Mucosa of rectum (tissue), 2 donors: ENCODE results near the gene PRODH2.
A peak's percentile ranks its signal among the peaks of the same experiment; 100 is the strongest.

Experiments used
- H3K27ac ChIP-seq, 2 donors: one replicate each; pipeline ENCODE4 v1.7.0; 2013; ENCODE audit warnings: inconsistent platforms in 2 of 2, low read depth in 2 of 2, low read length in 2 of 2
- H3K27me3 ChIP-seq, 2 donors: one replicate each; pipeline ENCODE4 v1.7.0; 2013; ENCODE audit warnings: low read length in 2 of 2; ENCODE audit not compliant: control insufficient read depth in 2 of 2, insufficient read depth in 2 of 2
- H3K36me3 ChIP-seq, 2 donors: one replicate each; pipeline ENCODE4 v1.7.0; 2013; ENCODE audit warnings: low read length in 2 of 2; ENCODE audit not compliant: control insufficient read depth in 2 of 2, insufficient read depth in 2 of 2
- H3K4me1 ChIP-seq, 2 donors: one replicate each; pipeline ENCODE4 v1.7.0; 2013; ENCODE audit warnings: low read length in 2 of 2, mild to moderate bottlenecking in 1 of 2; ENCODE audit not compliant: control insufficient read depth in 2 of 2, insufficient read depth in 2 of 2
- H3K4me3 ChIP-seq, 2 donors: one replicate each; pipeline ENCODE4 v1.7.0; 2013; ENCODE audit warnings: low read length in 2 of 2
- H3K9ac ChIP-seq, 2 donors: one replicate each; pipeline ENCODE4 v1.7.0; 2013; ENCODE audit warnings: low read length in 2 of 2, low read depth in 1 of 2, mild to moderate bottlenecking in 1 of 2
- H3K9me3 ChIP-seq, 2 donors: one replicate each; pipeline ENCODE4 v1.7.0; 2013; ENCODE audit warnings: low read length in 2 of 2; ENCODE audit not compliant: control insufficient read depth in 2 of 2
- donor health status: healthy.
- donor health status: Normal muscosa, but diverticular disease.

PRODH2 gene

DNA sequence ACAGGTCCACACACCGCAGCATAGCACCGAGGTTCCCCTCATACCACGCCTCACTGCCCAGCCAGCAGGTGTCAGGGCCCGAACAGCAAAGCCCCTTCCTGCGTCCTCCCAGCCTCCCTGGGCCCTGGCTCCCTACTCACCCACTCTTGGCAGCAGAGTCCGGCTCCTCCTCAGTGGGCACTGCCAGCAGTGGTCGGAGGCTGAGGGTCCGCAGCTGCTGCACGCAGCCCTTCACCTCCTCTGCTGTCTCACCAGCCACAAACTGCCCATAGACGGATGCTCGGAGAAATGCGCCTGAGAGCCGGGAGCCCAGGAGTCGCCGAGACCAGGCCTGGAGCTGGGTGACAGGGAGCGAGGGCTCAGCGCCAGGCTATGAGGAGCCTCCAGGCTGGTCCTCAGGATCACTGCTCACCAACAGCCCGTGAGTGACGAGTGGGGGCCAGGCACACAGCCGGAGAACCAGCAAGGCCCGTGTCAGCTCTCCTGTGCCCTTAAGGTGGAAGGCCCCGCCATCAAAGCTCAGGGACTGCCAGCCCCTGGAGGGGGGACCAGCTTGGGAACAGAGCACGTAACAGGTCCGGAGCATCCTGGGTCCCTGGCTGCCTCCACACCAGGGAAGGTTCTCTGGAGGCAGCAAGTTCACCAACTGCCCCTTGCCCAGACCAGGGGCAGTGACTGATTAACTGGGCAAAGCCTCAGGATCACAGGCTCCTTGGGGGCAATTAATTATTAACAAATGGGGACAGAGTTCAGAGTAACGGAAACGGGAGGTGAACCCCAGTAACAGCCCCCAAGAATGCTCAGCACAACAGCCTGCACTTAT is at the start of gene PRODH2:
Gene PRODH2, minus strand, starts transcription at position 626 of the 823 bp plus-strand sequence. Its CDS starts 40 bp downstream, at position 586.
- no peaks in the 10 kb centered on the region for H3K36me3 ChIP-seq
- no peaks in the 10 kb centered on the region for H3K4me1 ChIP-seq
- H3K27me3 ChIP-seq, result no peaks in the 10 kb centered on the region
- H3K4me3 ChIP-seq, result no peak within 1 kb of the TSS
- H3K9ac ChIP-seq, result no peak within 1 kb of the TSS
- no peaks in the 10 kb centered on the region for H3K9me3 ChIP-seq
- no peak within 1 kb of the TSS for H3K27ac ChIP-seq

DNA sequence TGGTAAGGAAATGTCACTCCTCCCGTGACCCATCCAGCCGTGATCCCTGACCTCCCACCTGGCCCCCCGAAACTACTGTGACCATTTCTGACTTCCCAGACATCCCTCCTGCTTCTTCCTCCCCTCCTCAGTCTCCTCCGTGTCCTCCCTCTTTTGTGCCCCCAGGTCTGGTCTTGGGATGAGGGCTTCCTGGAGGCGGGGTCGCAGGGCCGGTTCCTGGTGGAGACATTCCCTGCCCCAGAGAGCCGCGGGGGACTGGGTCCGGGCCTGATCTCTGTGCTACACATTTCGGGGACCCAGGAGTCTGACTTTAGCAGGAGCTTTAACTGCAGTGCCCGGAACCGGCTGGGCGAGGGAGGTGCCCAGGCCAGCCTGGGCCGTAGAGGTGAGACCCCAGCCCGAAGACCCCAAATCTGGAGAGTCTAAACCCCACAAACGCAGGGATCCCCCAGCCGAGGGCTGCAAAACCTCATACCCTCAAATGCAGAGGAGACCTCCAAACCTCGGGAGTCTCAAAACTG is 49.1 kb upstream of the PRODH2 start:
- Histone ChIP-seq H3K27ac (no peak overlapping the region), H3K9me3 (no peaks in the 10 kb centered on the region), H3K4me3 (no peak overlapping the region), H3K4me1 (no peaks in the 10 kb centered on the region), H3K27me3 (peaks cover 25 to 47% of the 10 kb centered on the region in 2 donors), H3K9ac (no peak overlapping the region), H3K36me3 (no peaks in the 10 kb centered on the region)

DNA sequence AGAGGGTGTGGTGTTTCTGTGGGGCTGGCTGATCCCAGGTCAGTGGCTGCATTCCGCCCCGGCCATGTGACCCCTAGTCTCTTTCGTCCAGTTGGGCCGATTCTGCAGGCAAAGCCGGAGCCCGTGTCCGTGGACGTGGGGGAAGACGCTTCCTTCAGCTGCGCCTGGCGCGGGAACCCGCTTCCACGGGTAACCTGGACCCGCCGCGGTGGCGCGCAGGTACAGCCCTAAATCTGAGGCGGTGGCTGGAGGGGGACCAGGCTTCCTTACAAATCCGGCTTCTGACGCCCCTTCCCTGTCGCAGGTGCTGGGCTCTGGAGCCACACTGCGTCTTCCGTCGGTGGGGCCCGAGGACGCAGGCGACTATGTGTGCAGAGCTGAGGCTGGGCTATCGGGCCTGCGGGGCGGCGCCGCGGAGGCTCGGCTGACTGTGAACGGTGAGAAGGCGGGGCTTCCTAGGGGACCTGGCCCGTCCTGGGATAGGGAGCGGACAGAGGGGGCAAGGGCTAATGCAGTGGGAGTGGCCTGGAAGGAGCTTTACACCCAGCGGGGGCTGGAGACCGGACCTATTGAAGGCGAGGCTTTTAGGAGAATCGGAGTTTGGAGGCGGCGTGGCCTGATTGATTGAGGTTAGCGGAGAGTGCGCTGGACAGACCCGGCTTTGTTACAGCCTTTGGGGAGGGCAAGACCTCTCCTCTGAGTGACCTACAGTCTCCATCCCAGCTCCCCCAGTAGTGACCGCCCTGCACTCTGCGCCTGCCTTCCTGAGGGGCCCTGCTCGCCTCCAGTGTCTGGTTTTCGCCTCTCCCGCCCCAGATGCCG is 48.4 kb upstream of the PRODH2 start:
- Histone ChIP-seq H3K9me3 (no peaks in the 10 kb centered on the region), H3K4me3 (no peak overlapping the region), H3K27me3 (peaks cover 28 to 52% of the 10 kb centered on the region in 2 donors), H3K4me1 (no peaks in the 10 kb centered on the region), H3K27ac (no peak overlapping the region), H3K36me3 (no peaks in the 10 kb centered on the region), H3K9ac (no peak overlapping the region)

DNA sequence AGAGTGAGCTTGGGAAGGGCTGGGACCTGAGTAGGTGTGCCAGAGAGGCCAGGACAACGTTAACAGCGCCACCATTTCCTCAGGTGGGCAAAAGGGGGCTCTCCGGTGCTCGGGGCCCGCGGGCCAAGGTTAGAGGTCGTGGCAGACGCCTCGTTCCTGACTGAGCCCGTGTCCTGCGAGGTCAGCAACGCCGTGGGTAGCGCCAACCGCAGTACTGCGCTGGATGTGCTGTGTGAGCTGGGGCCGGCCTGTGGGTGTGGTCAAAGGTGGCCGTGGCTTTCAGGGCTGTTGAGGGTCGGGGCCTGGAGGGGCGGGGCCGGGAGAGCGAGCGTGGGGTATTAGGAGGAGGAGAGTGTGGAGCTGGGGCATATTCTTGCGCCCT is 47.8 kb upstream of the PRODH2 start:
- no peaks in the 10 kb centered on the region for H3K4me1 ChIP-seq
- no peaks in the 10 kb centered on the region for H3K36me3 ChIP-seq
- H3K27me3 ChIP-seq, result peaks cover 33 to 52% of the 10 kb centered on the region in 2 donors
- no peak overlapping the region for H3K27ac ChIP-seq
- no peak overlapping the region for H3K9ac ChIP-seq
- no peak overlapping the region for H3K4me3 ChIP-seq
- H3K9me3 ChIP-seq, result no peaks in the 10 kb centered on the region

- Histone ChIP-seq H3K36me3 (no peaks in the 10 kb centered on the region), H3K27ac (no peak overlapping the region), H3K9me3 (no peaks in the 10 kb centered on the region), H3K27me3 (peaks cover 39 to 61% of the 10 kb centered on the region in 2 donors), H3K4me3 (no peak overlapping the region), H3K9ac (no peak overlapping the region), H3K4me1 (no peaks in the 10 kb centered on the region)
Measured at GRCh38 chr19:35859414-35859813, 46.8 kb upstream of the PRODH2 start.

DNA sequence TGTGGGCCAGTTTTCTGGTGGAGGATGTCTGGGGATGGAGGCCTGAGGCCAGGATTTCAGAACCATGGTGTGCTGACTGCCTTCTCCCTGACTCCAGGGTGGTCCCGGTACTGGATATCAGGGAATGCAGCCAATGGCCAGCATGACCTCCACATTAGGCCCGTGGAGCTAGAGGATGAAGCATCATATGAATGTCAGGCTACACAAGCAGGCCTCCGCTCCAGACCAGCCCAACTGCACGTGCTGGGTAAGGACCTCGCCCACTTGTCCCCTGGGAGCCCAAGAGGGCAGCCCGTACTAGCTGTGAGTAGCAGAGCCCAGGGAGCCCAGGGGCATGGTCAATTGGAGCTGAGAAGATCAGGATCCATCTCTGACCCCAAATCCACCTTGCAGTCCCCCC is 45.7 kb upstream of the PRODH2 start:
- Histone ChIP-seq H3K9ac (no peak overlapping the region), H3K9me3 (no peaks in the 10 kb centered on the region), H3K4me1 (no peaks in the 10 kb centered on the region), H3K36me3 (no peaks in the 10 kb centered on the region), H3K4me3 (no peak overlapping the region), H3K27ac (no peak overlapping the region), H3K27me3 (peaks cover 40 to 63% of the 10 kb centered on the region in 2 donors)

DNA sequence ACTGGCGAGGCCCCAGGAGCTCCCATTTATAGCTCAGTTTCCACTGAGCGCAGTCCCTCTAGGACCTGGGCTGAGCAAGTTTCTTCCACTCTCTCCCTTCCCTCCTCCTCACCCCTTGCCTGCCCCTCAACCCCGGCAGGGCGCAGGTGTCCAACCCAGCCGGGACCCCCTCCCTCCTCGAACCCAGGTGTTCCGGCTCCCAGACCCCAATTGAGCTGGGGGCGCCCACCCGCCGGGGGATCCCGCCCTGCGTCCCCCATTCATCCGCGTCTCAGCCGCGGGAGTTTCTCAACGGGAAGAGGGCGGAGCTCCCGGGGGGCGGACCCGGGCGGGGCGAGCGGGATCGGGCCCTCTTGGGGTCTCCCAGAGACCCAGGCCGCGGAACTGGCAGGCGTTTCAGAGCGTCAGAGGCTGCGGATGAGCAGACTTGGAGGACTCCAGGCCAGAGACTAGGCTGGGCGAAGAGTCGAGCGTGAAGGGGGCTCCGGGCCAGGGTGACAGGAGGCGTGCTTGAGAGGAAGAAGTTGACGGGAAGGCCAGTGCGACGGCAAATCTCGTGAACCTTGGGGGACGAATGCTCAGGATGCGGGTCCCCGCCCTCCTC is 44.0 kb upstream of the PRODH2 start, which contains the start of gene KIRREL2:
Gene KIRREL2, plus strand, starts transcription at position 366 of the 604 bp plus-strand sequence. Its CDS starts 209 bp downstream, at position 575.
- H3K9ac ChIP-seq, result no peak within 1 kb of the TSS
- H3K4me3 ChIP-seq, result peak within 1 kb of the TSS; percentile 2 to 48

DNA sequence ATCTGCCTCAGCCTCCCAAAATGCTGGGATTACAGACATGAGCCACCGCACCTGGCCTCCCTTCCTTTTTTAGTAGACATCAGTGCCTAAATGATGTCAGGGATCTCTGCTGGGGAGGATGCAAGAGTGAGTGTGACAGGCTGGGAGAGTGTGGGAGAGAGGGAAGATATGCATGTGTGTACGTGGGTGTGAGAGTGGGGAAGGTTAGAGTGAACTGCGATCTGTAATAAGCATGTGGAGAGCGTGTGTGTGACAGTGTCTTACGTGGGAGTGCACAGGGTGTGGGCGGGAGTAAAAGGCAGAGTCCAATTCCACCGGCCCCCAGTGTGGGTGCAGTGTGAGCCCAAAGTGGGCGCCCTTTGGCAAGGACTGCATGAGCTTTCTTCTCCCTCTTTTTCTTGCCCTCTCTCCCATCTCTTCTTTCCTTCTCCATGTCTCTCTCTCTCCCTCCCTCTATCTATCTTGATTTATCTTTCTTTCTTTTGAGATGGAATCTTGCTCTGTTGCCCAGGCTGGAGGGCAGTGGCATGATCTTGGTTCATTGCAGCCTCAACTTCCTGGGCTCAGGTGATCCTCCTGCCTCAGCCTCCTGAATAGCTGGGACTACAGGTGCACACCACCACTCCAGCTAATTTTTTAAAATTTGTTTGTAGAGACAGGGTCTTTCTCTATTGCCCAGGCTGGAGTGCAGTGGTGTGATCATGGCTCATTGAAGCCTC is 40.6 kb upstream of the PRODH2 start:
- Histone ChIP-seq H3K27ac (no peak overlapping the region), H3K27me3 (peaks cover 21 to 32% of the 10 kb centered on the region in 2 donors), H3K4me3 (no peak overlapping the region), H3K9me3 (no peaks in the 10 kb centered on the region), H3K4me1 (no peaks in the 10 kb centered on the region), H3K36me3 (no peaks in the 10 kb centered on the region), H3K9ac (no peak overlapping the region)

More for the DNA sequence above, 44.0 kb upstream of the PRODH2 start, which contains the start of gene KIRREL2:
- Histone ChIP-seq H3K27ac (no peak within 1 kb of the TSS), H3K36me3 (no peaks in the 10 kb centered on the region), H3K27me3 (peaks cover 38 to 52% of the 10 kb centered on the region in 2 donors), H3K9me3 (no peaks in the 10 kb centered on the region), H3K4me1 (no peaks in the 10 kb centered on the region)

GRCh38 chr19:35852029-35852780 is 39.6 kb upstream of the PRODH2 start, which contains the start of gene NPHS1:
Gene NPHS1, minus strand, starts transcription at chr19:35852504. Its CDS starts 667 bp downstream, at chr19:35851837.
- no peaks in the 10 kb centered on the region for H3K9me3 ChIP-seq
- peaks cover 20 to 31% of the 10 kb centered on the region in 2 donors for H3K27me3 ChIP-seq
- no peak within 1 kb of the TSS for H3K27ac ChIP-seq
- no peak within 1 kb of the TSS for H3K4me3 ChIP-seq
- H3K4me1 ChIP-seq, result no peaks in the 10 kb centered on the region
- no peak within 1 kb of the TSS for H3K9ac ChIP-seq
- no peaks in the 10 kb centered on the region for H3K36me3 ChIP-seq
